H54 (cell line): ENCODE results near the gene LAMB1.
"Not testable (repeated sequence)": the region's sequence is repeated elsewhere in the genome, so short reads cannot be mapped to it uniquely, and the experiment has no call there.

Source experiments
- DNase-seq: peaks from one replicate; pipeline ENCODE4 v3.0.0; 2011; ENCODE audit warnings: low spot score, mixed read lengths; ENCODE audit not compliant: insufficient read length
- FAIRE-seq: peaks from 3 replicates; lab custom pipeline; 2011; peaks lifted over from hg19 to GRCh38; lab: Jason Lieb, UNC
- POLR2A ChIP-seq: IDR thresholded peaks from 2 replicates; pipeline ENCODE4 v1.6.1; 2011; ENCODE audit warnings: low read depth, mild to moderate bottlenecking, low read length

LAMB1 gene

GRCh38 chr7:107962817-107963216 is 40.1 kb downstream of the LAMB1 start:
- TF ChIP-seq POLR2A = no peak
- DNase-seq (no peak), FAIRE-seq (no peak)

DNA sequence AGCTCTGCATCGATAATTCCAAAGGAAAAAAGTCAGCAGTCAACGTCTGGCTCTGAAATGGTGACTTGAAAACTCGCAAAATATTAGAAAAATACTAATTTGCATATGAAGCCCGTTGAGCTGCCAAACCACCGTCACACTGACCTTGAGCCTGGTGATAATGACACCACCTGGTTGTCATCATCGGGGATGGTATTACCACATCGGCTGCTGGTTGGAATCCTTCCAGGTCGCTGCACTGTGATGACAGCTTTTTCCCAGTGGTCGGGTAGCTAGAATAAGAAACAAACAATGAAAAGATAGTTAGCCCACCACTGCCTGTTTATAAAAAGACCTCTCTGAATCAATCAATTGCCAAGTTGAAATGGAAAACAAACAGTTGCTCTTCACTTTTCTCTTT is 41.6 kb downstream of the LAMB1 start:
- DNase-seq (no peak), FAIRE-seq (no peak)
- TF ChIP-seq POLR2A = no peak

DNA sequence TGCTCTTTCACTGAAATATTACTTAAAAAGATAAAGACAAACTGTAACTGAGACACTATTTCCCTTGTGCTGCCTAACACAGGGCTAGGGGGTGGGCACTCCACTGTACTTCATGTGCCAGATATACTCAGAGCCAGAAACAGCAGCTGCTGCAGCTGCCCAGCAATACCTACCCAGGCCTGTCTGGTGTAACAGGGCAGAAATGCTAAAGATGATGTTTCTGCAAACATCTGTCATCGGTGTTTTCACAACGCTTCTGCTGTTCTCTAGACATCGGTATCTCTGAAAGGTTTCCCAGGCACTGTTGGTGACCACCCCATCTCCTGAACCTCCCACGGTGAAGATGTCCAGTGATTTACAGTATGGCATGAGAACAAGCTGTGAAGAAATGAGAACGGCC is 42.7 kb downstream of the LAMB1 start:
- no peak for DNase-seq
- FAIRE-seq = no peak
- no peak for TF ChIP-seq POLR2A

- FAIRE-seq = no peak
- no peak for TF ChIP-seq POLR2A
- DNase-seq = no peak
These were observed 43.4 kb downstream of the LAMB1 start for GRCh38 chr7:107959527-107959898.

DNA sequence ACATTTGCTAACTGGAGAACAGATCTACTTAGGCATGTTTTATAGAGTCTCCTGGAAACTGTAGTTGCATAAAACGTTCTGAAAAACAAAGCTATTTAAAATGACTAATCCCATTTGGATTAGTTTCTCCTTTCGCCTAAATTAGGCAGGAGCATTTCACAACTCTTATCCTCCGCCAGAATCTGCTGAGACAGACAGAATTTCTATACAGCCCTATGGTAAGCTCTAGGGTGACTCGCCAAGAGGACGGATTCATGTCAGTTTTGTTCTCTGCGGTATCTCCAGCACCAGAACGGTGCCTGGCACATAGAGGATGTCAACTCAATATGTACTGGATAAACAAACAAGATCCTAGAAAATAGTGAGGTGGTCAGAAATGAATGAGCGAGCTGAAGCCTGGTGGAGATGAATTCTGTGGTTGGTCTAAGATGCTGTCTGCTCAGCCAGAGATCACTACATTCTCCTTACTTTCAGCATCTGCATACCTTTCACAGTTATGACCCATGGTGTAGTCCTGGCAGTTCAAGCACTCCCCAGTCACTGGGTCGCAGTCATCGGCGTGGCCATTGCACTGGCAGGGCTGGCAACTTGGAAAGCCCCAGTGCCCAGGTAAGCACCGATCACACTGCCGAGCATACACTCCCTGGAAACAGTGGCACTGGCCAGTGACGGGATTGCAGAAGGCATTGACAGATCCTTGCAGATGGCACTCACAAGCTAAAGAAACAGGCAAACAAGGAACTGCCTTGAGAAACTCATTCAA is 44.0 kb downstream of the LAMB1 start:
- FAIRE-seq (no peak), DNase-seq (no peak)
- TF ChIP-seq POLR2A = no peak

GRCh38 chr7:107957436-107957835 is 45.5 kb downstream of the LAMB1 start:
- TF ChIP-seq POLR2A = no peak
- no peak for FAIRE-seq
- no peak for DNase-seq

DNA sequence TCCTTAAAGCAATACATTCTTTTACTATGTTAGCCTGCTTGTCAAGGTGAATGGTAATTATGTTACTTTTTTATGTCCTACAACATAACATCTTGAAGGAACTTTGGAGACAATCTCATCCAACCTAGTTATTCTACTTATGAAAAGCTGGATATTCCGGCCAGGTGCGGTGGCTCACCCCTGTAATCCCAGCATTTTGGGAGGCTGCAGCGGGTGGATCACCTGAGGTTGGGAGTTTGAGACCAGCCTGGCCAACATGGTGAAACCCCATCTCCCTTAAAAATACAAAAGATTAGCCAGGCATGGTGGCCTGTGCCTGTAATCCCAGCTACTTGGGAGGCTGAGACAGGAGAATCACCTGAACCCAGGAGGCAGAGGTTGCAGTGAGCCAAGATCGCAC is 46.0 kb downstream of the LAMB1 start:
- not testable (repeated sequence) for FAIRE-seq, DNase-seq

- no peak for TF ChIP-seq POLR2A
- no peak for DNase-seq
- FAIRE-seq = no peak
These were observed 47.6 kb downstream of the LAMB1 start for GRCh38 chr7:107955394-107955793.

- FAIRE-seq (no peak), DNase-seq (no peak)
- no peak for TF ChIP-seq POLR2A
These were observed 49.0 kb downstream of the LAMB1 start for GRCh38 chr7:107953924-107954303.

GRCh38 chr7:107953265-107953923 is 49.6 kb downstream of the LAMB1 start:
- DNase-seq (no peak), FAIRE-seq (no peak)
- TF ChIP-seq POLR2A = no peak

- no peak for DNase-seq
- no peak for FAIRE-seq
- no peak for TF ChIP-seq POLR2A
These were observed 51.1 kb downstream of the LAMB1 start for GRCh38 chr7:107951896-107952295.

GRCh38 chr7:107951172-107951787 is 51.7 kb downstream of the LAMB1 start:
- no peak for TF ChIP-seq POLR2A
- DNase-seq = no peak
- no peak for FAIRE-seq

GRCh38 chr7:107949443-107949935 is 53.5 kb downstream of the LAMB1 start:
- FAIRE-seq (no peak), DNase-seq (no peak)
- no peak for TF ChIP-seq POLR2A

- no peak for TF ChIP-seq POLR2A
- peak; percentile 65 for DNase-seq
- peak; percentile 20 for FAIRE-seq
These were observed 54.1 kb downstream of the LAMB1 start for GRCh38 chr7:107948645-107949442.
